IPS-NIHi7 (cell line): ENCODE data around the gene TNIK.

Experiments
- DNase-seq: peaks from one replicate; pipeline ENCODE4 v3.0.0; 2012; ENCODE audit warnings: mixed read lengths; ENCODE audit errors: extremely low spot score

TNIK gene

GRCh38 chr3:171283183-171283847, 176.9 kb downstream of the TNIK start:
- DNase-seq: no peak

- DNase-seq: no peak
Measured at GRCh38 chr3:171282041-171282440, 178.2 kb downstream of the TNIK start.

- DNase-seq: no peak
Measured at GRCh38 chr3:171281256-171281992, 178.8 kb downstream of the TNIK start.

GRCh38 chr3:171279972-171280371, 180.2 kb downstream of the TNIK start:
- DNase-seq: no peak

- no peak for DNase-seq
Measured at GRCh38 chr3:171278299-171278590, 182.0 kb downstream of the TNIK start.

- DNase-seq: no peak
Measured at GRCh38 chr3:171277456-171278298, 182.5 kb downstream of the TNIK start.

- DNase-seq: no peak
Measured at GRCh38 chr3:171276923-171277322, 183.3 kb downstream of the TNIK start.

GRCh38 chr3:171274222-171274621, 186.0 kb downstream of the TNIK start:
- DNase-seq: no peak

- no peak for DNase-seq
Measured at GRCh38 chr3:171270541-171270940, 189.7 kb downstream of the TNIK start.

- DNase-seq: no peak
Measured at GRCh38 chr3:171269542-171269941, 190.7 kb downstream of the TNIK start.

- DNase-seq: no peak
Measured at GRCh38 chr3:171268677-171269076, 191.5 kb downstream of the TNIK start.

- DNase-seq: no peak
Measured at GRCh38 chr3:171267104-171267503, 193.1 kb downstream of the TNIK start.

GRCh38 chr3:171266740-171267073, 193.5 kb downstream of the TNIK start:
- no peak for DNase-seq

- no peak for DNase-seq
Measured at GRCh38 chr3:171266034-171266739, 194.0 kb downstream of the TNIK start.

GRCh38 chr3:171264758-171265157, 195.4 kb downstream of the TNIK start:
- DNase-seq: no peak

GRCh38 chr3:171262431-171262830, 197.8 kb downstream of the TNIK start:
- DNase-seq: no peak

GRCh38 chr3:171261487-171261886, 198.7 kb downstream of the TNIK start:
- no peak for DNase-seq

- no peak for DNase-seq
Measured at GRCh38 chr3:171260899-171261298, 199.3 kb downstream of the TNIK start.

- no peak for DNase-seq
Measured at GRCh38 chr3:171260466-171260865, 199.7 kb downstream of the TNIK start.

- no peak for DNase-seq
Measured at GRCh38 chr3:171258316-171258715, 201.9 kb downstream of the TNIK start.

GRCh38 chr3:171257251-171258203, 202.7 kb downstream of the TNIK start:
- no peak for DNase-seq
